ENCODE data around the gene HCST.
"Not testable (repeated sequence)": the region's sequence is repeated elsewhere in the genome, so short reads cannot be mapped to it uniquely, and the experiment has no call there.

HCST gene

GRCh38 chr19:35879770-35880317 lies 22.5 kb upstream of the HCST start:
- DNase-seq (ENCODE audit: low spot score), result peak; percentile 85

GRCh38 chr19:35882114-35882832 lies 20.1 kb upstream of the HCST start:
- peak; percentile 66 for DNase-seq (ENCODE audit: low spot score)

DNA sequence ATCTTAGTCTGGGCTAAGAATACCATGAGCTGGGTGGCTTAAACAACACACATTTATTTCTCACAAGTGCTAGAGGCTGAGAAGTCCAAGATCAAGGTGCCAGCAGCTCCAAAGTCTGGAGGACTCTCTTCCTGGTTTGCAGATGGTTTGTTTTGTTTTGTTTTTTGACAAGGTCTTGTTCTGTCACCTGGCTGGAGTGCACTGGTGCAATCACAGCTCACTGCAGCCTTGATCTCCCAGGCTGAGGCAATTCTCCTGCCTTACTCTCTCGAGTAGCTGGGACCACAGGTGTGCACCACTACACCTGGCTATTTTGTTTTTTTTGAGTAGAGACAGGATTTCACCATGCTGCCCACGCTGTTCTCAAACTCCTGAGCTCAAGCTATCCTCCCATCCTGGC lies 18.4 kb upstream of the HCST start:
- no peak for DNase-seq (ENCODE audit: low spot score)

- DNase-seq (ENCODE audit: low spot score), result no peak
Observed at GRCh38 chr19:35885225-35885738, 17.0 kb upstream of the HCST start.

- no peak for DNase-seq (ENCODE audit: low spot score)
Observed at GRCh38 chr19:35885904-35886303, 16.4 kb upstream of the HCST start.

DNA sequence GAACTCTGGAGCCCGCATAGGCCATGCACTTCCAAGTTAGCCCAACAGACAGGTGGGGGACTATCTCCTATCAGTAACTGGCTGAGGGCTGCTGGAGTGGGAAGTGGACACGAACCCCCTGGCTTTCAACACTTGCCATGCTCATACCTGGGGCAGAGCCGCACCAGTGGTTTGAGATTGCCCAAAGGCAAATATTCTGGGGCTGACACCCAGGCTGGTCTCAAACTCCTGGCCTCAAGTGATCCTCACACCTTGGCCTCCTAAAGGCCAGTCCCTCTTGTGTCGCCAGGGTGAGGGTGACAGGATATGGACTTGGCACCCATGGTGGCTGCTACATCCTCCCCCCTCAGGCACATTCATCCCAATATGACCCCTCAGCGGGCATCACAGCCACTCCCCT lies 15.1 kb upstream of the HCST start:
- no peak for DNase-seq (ENCODE audit: low spot score)

DNA sequence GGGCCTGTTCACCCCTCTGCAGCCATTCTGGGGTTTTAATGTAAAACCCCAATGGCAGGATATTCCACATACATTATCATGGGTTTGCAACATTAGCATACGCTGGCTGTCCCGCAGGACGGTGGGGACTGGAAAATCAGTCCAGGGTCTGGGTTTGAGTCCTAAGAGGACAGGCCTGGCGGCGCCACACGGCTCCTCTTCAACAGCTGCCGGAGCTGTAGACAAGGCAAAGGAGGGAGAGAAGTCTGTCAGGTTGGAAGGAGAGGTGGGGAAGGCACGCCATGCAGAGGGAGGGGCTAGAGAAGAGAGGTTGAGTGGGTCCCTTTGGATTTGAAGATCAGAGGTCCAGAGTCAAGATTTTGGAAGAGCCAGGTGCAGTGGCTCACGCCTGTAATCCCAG lies 13.9 kb upstream of the HCST start:
- DNase-seq (ENCODE audit: low spot score), result no peak

GRCh38 chr19:35889370-35890112 lies 12.8 kb upstream of the HCST start:
- DNase-seq (ENCODE audit: low spot score), result no peak

DNA sequence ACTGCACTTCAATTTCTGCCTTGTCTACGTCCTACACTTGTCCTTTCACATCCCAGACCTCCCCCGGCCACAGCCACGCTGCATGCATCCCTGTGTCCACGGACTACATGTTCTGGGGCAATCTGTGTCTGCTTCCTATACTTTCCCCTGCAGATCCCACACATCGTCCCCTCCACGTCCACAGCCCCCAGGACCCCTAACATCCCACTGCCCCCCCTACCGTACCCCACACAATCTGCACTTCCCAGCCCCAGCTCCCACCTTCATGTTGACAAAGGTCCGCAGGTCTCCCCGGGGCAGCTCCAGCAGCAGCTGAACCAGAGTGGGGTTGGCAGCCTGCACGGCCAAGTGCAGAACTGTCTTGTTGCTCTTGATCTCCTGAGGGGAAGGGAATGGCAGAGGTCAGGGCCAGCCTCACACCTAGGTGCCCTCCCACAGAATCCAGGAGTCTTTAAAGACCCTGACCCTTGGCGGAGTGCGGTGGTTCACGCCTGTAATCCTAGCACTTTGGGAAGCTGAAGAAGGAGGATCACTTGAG lies 12.1 kb upstream of the HCST start:
- DNase-seq (ENCODE audit: low spot score), result no peak

DNA sequence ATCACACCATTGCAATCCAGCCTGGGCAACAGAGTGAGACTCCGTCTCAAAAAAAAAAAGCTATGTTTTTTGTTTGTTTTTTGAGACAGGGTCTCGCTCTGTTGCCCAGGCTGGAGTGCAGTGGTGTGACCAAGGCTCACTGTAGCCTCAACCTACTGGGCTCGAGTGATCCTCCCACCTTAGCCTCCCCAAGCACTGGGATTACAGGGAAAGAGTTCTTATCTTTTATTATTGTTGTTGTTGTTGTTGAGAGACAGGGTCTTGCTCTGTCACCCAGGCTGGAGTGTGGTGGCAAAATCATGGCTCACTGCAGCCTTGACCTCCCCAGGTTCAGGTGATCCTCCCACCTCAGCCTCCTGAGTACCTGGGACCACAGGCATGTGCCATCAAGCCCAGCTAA lies 10.5 kb upstream of the HCST start:
- DNase-seq (ENCODE audit: low spot score), result not testable (repeated sequence)

- no peak for DNase-seq (ENCODE audit: low spot score)
Observed at GRCh38 chr19:35894342-35894741, 8.0 kb upstream of the HCST start.

- no peak for DNase-seq (ENCODE audit: low spot score)
Observed at GRCh38 chr19:35895911-35896642, 6.3 kb upstream of the HCST start.

DNA sequence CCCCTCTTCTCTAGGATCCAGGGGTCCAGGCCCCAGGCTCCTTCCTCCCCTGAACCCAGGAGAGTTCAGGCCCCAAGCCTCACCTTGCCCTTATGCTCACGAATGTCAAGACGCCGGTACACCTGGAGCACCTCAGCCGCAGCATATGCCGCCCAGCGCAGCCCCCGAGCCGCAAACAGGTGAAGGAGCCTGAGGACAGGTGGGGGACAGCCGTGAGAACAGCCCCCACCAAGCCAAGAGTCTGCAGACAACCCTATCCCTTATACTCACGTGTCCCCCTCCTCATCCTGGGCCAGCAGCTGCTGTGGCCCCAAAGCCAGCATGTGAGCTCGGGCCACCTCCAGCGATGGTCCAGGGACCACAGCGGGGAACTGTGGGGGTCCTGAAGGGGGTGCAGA lies 5.7 kb upstream of the HCST start:
- DNase-seq (ENCODE audit: low spot score), result no peak

GRCh38 chr19:35897706-35898451 lies 4.5 kb upstream of the HCST start:
- no peak for DNase-seq (ENCODE audit: low spot score)

- no peak for DNase-seq (ENCODE audit: low spot score)
Observed at GRCh38 chr19:35898499-35898809, 3.9 kb upstream of the HCST start.

DNA sequence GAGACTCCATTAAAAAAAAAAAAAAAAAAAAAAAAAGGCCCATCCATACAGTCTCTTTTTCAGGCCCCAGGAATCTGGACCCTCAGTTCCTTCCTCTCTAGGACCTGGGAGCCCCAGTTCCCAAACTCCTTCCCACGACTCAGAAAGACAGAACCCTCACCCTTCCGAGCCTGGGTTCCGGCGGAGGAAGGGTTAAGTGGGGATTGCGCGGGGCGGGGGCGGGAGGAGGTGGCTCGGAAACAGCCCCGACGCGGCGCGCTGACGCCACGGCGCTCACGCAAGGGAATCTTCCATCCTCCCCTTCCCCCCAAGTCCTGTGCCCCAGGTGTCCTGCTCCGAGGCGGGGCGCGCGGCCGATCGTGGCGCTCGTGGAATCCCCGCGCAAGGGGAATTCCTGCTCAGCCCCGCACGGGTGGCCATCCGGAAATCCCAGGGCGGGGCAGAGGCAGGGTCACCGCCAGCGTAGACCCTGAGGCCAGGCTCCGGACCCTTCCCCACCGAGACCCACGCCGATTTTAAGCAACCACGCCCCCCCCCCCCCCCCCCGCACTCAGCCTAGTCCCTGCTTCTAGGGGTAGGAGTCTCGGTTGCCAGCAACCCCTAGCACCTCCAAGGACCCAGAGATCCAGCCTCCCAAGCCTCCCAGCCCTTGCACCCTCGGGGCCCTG lies 2.6 kb upstream of the HCST start:
- peak; percentile 94 for DNase-seq (ENCODE audit: low spot score)

GRCh38 chr19:35901055-35901644 lies 1.2 kb upstream of the HCST start:
- no peak for DNase-seq (ENCODE audit: low spot score)

DNA sequence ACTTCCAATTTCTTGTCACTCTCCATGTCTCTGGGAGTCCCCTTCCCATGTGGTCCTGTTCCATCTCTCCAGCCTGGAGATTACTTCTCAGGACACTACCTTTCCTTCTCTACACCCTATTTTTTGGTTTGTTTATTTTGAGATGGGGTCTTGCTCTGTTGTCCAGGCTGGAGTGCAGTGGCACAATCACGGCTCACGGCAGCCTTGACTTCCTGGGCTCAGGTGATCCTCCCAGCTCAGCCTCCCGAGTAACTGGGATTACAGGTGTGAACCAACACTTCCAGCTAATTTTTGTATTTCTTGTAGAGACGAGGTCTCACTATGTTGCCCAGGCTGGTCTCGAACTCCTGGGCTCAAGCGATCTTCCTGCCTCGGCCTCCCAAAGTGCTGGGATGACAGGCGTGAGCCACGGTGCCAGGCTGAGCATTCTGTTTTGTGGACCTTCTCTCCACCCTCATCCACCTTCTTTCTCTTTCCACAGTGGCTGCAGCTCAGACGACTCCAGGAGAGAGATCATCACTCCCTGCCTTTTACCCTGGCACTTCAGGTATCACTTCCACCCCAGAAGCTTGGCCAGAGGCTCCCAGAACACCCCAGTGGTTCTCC lies 644 bp downstream of the HCST start:
- no peak for DNase-seq (ENCODE audit: low spot score)

GRCh38 chr19:35903550-35904179 lies 1.3 kb downstream of the HCST start:
- no peak for DNase-seq (ENCODE audit: low spot score)

Measured in HuH-7.5 (cell line).